ENCODE results near the gene ALOX15B. TPM values are rescaled to one million over a fixed set of nuclear protein-coding genes. Genes with fewer than 3 reads are reported as not detected.

ALOX15B gene
- total and polyA plus RNA-seq, 2 experiments from 2014 or later, result 5.7 to 26.1 TPM

GRCh38 chr17:8073627-8074484 is 35.0 kb downstream of the ALOX15B start:
- Histone ChIP-seq H2AFZ (peak overlapping the region; percentile 31), H3K27ac (no peak overlapping the region), H4K20me1 (ENCODE audit: insufficient read depth, poor library complexity, severe bottlenecking) (no peaks in the 10 kb centered on the region), H3K27me3 (peaks cover 56% of the 10 kb centered on the region), H3K9me2 (replicated peaks; ENCODE audit: insufficient read depth) (no peaks in the 10 kb centered on the region), H3K36me3 (replicated peaks; ENCODE audit: insufficient read depth, low read depth) (no peaks in the 10 kb centered on the region), H3K4me2 (peak overlapping the region; percentile 74), H3K4me1 (ENCODE audit: insufficient read depth) (peaks cover 20% of the 10 kb centered on the region), H3K9me3 (ENCODE audit: low read depth) (no peaks in the 10 kb centered on the region), H3K79me2 (no peaks in the 10 kb centered on the region), H3K4me3 (no peak overlapping the region)
- 11% methylated on average over 28 of the region's 28 CpGs for WGBS (ENCODE audit: low lambda C conversion rate, missing lambda C conversion rate)
- peak; percentile 84 for DNase-seq (ENCODE audit: low spot score)
- TF ChIP-seq EZH2 (IDR thresholded peaks at IDR 0.05; ENCODE audit: borderline replicate concordance), result no peak
- TF ChIP-seq CTCF (IDR thresholded peaks at IDR 0.05; ENCODE audit: poor library complexity), result peak; percentile 75

- DNase-seq (ENCODE audit: low spot score), result no peak
- Histone ChIP-seq H4K20me1 (ENCODE audit: insufficient read depth, poor library complexity, severe bottlenecking) (no peaks in the 10 kb centered on the region), H3K9me2 (replicated peaks; ENCODE audit: insufficient read depth) (no peaks in the 10 kb centered on the region), H3K79me2 (no peaks in the 10 kb centered on the region), H3K4me3 (no peak overlapping the region), H3K36me3 (replicated peaks; ENCODE audit: insufficient read depth, low read depth) (no peaks in the 10 kb centered on the region), H3K9me3 (ENCODE audit: low read depth) (no peaks in the 10 kb centered on the region), H3K4me2 (no peak overlapping the region), H2AFZ (no peak overlapping the region), H3K4me1 (ENCODE audit: insufficient read depth) (peaks cover 15% of the 10 kb centered on the region), H3K27ac (no peak overlapping the region), H3K27me3 (peaks cover 56% of the 10 kb centered on the region)
- 68% methylated on average over 7 of the region's 7 CpGs for WGBS (ENCODE audit: low lambda C conversion rate, missing lambda C conversion rate)
- TF ChIP-seq CTCF (IDR thresholded peaks at IDR 0.05; ENCODE audit: poor library complexity), result no peak
- no peak for TF ChIP-seq EZH2phosphoT487 (IDR thresholded peaks at IDR 0.05; ENCODE audit: low read depth, severe bottlenecking, unreplicated experiment)
- TF ChIP-seq EZH2 (IDR thresholded peaks at IDR 0.05; ENCODE audit: borderline replicate concordance), result no peak
Measured at GRCh38 chr17:8074554-8074953, 35.7 kb downstream of the ALOX15B start.

DNA sequence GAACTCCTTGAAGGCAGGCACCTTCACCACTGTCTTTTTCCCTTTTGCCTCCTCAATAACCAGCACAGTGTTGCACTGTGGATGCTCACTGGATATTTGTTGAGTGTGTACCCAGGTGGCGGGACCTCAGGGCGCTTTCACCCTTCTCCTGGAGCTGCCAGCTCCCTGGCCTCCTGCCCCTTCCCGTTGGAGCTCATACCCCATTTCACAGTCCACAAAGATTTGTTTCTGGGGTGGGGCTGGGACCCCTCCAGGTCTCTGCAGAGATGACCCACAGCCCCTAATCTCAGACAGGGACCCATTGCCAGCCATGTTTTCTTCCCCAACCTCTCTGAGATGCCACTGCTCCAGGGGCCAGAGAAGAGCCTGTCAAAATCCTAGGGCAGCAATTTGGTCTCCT is 36.2 kb downstream of the ALOX15B start:
- WGBS (ENCODE audit: low lambda C conversion rate, missing lambda C conversion rate), result 90% methylated on average over 3 of the region's 3 CpGs
- H3K4me1 ChIP-seq (ENCODE audit: insufficient read depth), result peaks cover 16% of the 10 kb centered on the region
- H2AFZ ChIP-seq, result no peak overlapping the region
- no peaks in the 10 kb centered on the region for H3K9me2 ChIP-seq (replicated peaks; ENCODE audit: insufficient read depth)
- no peak overlapping the region for H3K27ac ChIP-seq
- H3K36me3 ChIP-seq (replicated peaks; ENCODE audit: insufficient read depth, low read depth), result no peaks in the 10 kb centered on the region
- no peak overlapping the region for H3K4me2 ChIP-seq
- H3K27me3 ChIP-seq, result peaks cover 56% of the 10 kb centered on the region
- no peaks in the 10 kb centered on the region for H3K79me2 ChIP-seq
- TF ChIP-seq CTCF (IDR thresholded peaks at IDR 0.05; ENCODE audit: poor library complexity), result no peak
- no peak for TF ChIP-seq EZH2phosphoT487 (IDR thresholded peaks at IDR 0.05; ENCODE audit: low read depth, severe bottlenecking, unreplicated experiment)
- TF ChIP-seq EZH2 (IDR thresholded peaks at IDR 0.05; ENCODE audit: borderline replicate concordance), result no peak
- H3K9me3 ChIP-seq (ENCODE audit: low read depth), result no peaks in the 10 kb centered on the region
- no peaks in the 10 kb centered on the region for H4K20me1 ChIP-seq (ENCODE audit: insufficient read depth, poor library complexity, severe bottlenecking)
- no peak for DNase-seq (ENCODE audit: low spot score)
- H3K4me3 ChIP-seq, result no peak overlapping the region

Measured in hepatocyte (in vitro differentiated cells).